Renal cortex interstitium (tissue), 11 donors: Measurements from ENCODE around the gene KIFAP3. TPM values are rescaled to one million over a fixed set of nuclear protein-coding genes. Genes with fewer than 3 reads are reported as not detected.
"Not testable (repeated sequence)": the region's sequence is repeated elsewhere in the genome, so short reads cannot be mapped to it uniquely, and the experiment has no call there.

ENCODE experiments used
- DNase-seq, 11 donors: peaks; one replicate each; pipeline ENCODE4 v3.0.0-alpha.2; 2013; ENCODE audit warnings: low read depth in 9 of 11, low spot score in 4 of 11; ENCODE audit errors: extremely low read depth in 1 of 11
- polyA plus RNA-seq, 3 donors: library from polyadenylated mRNA; unstranded; fragments of 120-200 nt; gene quantifications; one replicate each; pipeline ENCODE4 v1.2.1, GENCODE V29; 2013; ENCODE audit not compliant: insufficient read length in 3 of 3

KIFAP3 gene
- polyA plus RNA-seq, 3 donors, result 41.0 to 50.6 (median 42.4) TPM

DNA sequence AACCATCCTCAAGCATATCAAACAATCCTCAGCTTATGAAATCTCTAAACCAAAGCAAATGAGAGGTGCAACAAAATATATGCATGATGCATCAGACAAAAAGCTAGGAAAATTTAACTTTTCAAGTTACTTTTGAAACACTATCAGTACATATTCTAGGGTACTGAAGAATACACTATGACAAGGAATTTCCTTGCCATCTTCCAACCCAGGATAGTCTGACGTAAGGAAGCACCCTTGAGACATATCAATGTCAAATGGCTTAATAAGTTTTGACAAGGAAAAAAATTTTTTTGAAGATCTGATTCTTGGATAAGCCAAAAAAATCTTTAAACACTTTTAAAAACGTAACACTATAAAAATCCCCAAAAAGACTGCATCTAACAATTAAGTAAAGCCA is 64.9 kb downstream of the KIFAP3 start:
- DNase-seq, result no peak

DNA sequence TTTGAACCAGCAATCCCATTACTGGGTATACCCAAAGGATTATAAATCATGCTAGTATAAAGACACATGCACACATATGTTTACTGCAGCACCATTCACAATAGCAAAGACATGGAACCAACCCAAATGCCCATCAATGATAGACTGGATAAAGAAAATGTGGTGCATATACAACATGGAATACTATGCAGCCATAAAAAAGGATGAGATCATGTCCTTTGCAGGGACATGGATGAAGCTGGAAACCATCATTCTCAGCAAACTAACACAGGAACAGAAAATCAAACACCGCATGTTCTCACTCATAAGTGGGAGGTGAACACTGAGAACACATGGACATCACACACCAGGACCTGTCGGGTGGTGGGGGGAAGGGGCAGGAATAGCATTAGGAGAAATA is 65.8 kb downstream of the KIFAP3 start:
- not testable (repeated sequence) for DNase-seq

DNA sequence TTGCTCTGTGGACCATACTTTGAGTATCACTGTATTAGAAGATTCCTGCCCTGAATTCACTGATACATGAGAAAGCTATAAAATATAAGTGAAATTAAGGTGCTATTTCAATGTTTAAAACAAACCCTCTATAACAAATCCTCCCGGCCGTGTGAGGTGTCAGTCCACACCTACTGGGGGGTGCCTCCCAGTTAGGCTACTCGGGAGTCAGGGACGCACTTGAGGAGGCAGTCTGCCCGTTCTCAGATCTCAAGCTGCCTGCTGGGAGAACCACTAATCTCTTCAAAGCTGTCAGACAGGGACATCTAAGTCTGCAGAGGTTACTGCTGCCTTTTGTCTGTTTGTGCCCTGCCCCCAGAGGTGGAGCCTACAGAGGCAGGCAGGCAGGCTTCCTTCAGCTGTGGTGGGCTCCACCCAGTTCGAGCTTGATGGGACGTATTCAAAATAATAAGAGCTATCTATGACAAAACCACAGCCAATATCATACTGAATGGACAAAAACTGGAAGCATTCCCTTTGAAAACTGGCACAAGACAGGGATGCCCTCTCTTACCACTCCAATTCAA is 71.1 kb downstream of the KIFAP3 start:
- DNase-seq, result not testable (repeated sequence)

DNA sequence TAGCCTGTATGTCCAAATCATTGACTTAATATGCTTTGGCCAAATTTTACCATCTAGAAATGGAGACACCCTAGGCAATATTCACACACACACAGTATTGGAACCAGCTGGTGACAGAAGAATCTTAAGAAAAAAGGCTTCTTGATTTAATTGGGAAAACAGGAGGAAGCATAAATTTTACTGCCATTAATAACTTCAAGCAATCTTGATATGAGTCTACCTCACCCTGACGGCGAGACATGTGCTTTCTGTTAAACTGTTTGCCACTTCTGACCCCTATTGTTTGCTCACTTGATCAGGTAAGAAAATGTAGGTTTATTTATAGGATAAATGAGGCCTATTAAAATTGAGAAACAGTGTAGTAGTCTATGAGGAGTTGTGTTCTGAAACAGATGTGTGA is 73.2 kb downstream of the KIFAP3 start:
- no peak for DNase-seq

DNA sequence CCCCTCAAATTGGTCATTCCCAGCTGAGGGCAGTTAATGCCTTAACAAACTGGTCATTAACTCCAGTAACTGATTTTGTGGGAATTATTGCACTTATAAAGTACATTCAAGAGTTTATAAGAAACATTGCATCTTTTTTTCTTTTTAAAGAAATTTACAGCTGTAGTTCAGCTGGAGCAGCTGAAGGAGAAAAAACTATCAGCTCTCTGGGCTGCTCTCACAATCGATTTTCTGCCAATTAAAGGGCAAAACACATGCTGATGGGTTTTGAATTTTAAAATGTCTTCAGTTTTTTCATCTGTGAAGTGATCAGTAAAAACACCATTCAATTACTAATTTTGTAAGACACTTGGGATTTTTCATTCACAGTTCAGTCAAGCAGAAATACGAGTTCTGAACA is 74.7 kb downstream of the KIFAP3 start:
- DNase-seq, result no peak

DNA sequence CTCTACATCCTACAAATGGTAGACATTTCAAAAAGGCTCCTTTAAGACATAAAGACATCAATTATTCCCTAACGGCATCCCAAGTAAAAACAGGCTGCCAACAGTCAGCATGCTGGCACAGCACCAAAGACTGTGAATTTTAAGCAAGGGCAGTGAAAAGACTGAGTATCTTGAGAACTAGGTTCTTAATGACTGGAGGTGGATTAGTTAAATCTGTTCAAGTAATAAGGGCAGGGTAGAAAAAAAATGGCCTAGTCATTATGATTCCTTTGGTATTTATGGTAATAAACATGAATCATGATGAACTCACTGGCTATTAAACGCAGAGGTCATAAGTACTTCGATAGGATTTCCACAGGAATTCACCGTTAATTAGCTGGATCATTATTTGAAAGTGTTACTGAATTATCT is 75.2 kb downstream of the KIFAP3 start:
- peak in 7 of 11 donors; percentile 3 to 36 (median 18) for DNase-seq

DNA sequence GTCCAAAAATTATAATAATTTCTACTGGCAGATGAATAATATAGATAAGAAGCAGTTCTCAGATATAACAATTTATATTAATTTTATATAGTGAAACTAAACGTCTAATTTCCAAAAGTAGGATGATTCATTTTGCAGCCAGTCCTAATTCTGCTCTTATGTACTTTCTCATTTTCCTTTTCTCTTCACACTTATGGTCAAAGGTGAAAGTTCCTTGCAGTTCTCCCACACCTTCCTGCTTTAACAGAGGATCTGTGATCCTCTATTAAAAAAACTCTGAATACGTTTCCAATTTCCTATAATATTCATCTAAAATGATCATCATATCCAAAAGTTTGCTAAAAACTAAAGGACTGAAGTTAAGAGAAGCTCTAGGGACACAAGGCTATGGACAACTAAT is 78.5 kb downstream of the KIFAP3 start:
- no peak for DNase-seq

DNA sequence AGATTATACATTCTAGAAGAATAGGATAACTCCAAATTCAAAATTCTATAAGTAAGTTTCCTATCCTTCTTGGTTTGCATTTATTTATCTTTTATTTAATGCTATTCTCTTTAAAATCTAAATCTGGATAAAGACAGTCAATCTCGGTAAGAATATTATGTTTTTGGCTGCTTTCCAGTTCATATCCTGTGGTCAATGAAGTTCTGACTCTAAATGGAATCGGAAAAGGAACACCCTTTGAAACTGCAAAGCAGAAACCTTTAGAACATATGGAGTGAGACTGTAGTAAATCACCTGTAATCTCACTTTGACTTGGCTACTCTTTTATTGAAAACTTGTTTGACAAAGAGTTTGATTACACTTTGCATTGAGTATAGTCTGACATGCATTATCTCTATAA is 85.2 kb downstream of the KIFAP3 start:
- no peak for DNase-seq

DNA sequence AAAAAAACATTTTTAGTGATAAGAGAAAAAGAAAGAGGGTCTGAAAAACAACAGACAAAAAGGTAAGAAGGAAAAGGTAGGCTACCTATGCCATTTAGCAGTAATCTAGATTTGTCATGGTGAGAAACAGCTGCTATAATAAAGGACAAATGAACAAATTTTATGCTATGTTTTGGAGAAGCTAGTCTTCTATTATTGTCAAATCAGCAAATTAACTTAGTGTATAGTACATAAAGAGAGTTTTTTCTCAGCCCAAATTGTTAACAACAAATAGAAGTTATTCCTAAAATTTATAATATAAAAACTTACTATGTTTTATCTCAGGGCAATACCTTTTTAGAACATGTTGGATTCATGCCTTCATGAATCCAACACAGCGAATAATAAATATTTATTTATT is 88.7 kb downstream of the KIFAP3 start:
- DNase-seq, result no peak

DNA sequence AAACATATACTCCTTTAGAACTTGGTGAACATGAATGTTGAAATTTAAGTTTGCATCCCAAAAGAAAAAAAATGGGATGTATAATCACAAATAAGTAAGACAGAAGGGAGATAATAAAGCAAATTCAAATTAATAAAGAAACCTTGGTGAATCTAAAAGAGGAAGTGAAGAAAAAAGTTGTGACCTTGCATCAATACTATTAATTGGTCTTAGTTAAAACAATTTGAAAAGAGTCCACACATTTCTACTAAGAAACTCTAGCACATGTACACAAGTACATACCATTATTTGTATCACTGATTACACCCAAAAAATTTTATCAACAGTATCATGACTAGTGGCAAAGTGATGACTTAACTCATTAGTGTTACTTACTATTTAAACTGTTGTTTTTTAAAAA is 100.4 kb downstream of the KIFAP3 start:
- no peak for DNase-seq

DNA sequence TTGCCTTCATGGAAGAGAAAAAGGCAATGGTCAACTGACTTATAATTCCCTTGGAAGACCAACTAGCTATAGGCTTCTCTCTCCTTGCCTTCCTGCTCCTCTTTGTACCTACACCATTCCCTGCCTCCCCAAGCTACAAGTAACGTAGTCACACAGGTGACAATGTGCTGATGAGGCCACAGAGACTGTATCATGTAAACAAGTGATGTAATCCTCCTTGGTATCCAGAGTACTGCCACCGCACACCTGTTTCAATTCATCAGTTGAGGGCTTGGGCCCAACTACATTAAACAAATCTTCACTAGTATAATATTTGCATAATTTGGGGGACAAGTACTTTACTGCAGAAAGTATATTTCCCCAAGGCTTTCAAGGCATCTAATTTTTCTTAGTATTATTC is 104.4 kb downstream of the KIFAP3 start:
- DNase-seq, result no peak

DNA sequence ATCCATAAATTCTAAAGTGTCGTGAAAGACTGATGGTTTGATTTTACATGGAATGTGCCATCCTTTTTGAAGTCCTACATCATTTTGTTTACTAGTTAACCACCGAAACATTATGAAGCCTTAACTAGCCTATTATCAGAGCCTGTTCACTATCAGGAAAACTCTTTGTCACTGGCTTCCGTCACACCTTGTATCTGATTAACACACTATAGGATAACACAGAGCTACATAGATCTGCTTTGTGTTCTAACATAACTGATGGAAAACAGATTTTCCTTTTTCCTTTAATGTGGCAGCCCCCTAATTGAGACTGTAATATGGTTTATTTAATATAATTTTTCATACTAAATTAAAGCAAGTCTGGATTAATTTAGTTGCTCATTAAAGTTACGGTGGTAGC is 106.3 kb downstream of the KIFAP3 start:
- no peak for DNase-seq

DNA sequence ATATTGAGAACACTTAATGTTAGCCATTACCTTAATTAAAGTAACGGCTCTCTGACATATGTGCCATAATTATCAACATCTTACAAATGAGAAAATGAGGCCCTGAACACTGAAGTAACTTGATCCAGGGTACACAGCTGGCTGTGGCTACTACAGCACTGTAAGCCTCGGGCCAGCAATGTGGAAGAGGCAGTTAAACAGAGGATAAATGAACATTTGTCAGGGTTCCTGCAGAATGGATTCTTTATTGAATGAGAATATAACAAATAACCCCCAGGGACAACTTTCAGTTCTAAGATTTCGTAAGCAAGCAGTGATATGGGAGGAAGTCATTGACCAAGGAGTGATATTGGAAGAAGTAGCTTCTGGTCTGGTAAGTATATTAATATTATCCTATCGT is 110.3 kb downstream of the KIFAP3 start:
- DNase-seq, result no peak

DNA sequence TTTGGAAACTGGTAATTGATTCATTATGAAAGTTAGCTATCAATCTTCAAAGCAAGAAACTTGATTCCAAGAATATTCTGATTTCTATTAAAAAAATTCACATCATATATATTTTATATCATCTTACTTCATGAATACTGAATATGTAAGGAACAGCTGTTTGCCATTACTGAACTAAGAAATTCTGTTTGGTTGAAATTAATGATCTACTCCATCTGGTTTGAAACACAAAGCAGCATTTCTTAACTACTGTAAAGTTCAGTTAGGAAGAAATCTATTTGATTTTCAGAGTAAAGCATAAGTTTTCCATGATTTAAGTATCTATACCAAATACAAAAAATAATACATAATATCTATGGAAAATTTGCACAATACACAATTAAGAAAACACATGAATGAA is 114.8 kb downstream of the KIFAP3 start:
- DNase-seq, result peak in 1 of 11 donors; percentile 3

DNA sequence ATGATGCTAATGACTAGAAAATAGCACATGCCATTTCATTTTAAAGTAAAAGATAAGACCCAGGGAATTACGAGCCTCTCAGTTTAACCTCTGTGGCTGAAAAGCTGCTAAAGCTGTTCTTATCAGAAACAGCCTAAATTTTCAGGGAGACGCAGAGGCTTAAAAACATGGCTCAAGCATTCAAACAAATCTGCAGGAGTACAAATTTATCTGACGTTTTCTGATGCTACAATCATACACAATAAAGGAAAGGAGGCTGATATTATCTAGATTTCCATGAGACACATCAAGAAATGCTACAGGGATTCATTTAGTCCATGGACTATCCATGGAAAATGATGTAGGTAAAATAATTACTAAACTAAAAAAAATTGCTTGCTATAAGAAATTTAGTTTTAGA is 115.5 kb downstream of the KIFAP3 start:
- no peak for DNase-seq

DNA sequence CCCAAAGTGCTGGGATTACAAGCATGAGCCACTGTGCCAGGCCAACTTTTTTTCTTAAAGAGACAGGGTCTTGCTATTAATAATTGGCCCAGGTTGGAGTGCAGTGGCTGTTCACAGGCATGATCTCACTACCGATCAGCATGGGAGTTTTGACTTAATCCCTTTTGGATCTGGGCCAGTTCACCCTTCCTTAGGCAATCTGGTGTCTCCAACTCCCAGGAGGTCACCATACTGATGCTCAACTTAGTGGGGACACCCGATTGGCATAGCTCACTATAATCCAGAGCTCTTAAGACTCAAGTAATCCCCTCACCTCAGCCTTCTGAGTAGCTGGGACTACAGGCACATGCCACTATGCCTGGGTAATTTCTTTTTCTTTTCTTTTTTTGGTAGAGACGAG is 116.6 kb downstream of the KIFAP3 start:
- DNase-seq, result no peak

DNA sequence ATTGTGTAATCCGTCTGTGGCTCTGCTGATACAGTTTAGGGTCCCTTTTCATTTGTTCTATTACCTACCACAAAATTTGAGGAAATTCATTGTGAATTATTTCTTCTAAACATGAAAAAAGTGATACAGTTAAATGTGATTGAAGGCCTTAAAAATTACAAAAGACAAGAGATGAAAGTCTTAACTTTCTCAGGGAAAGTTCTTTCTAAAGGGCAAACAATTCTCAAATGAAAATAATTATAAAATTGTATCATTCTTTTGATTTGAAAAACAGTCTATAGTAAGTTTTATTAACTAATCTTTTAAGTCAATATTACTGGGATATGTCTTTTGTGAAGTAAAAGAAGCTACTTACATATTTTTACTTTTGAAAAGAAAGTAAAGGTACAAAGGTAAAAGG is 123.4 kb downstream of the KIFAP3 start:
- no peak for DNase-seq

DNA sequence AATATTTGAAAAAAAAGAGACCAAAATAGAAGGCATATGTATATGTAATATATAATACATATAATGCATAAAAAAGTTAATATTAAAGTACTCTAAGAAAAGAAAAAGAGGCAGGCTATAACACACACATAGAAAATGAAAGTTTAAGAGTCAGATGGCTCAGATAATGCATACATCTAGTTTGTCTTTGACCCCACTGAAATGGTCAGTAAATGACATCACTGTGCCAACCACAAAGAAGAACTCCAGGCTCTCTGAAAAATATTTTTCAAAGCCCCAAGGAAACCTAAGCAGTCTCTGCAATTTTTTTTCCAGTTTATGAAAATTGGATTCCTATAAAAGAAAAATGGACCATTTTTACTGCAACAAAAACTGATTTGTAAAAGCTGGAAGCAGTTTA is 125.4 kb downstream of the KIFAP3 start:
- DNase-seq, result no peak

DNA sequence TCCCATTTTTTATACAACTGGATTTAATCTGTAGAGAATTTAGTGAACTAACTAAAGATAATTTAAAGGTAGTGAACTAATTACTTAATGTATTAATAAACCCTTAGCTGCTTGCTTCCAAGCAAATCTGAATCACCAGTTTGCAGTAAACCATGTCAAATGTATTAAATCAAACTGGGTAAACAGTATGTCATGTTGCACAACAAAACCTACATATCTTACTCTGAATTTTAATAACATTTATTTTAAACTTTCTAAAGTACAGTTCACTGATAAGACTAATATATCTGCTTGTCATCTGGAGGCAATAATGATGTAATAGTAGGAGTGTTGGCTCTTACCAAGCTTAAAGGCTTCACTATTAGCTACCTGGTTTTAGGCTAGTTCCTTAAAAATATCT is 128.3 kb downstream of the KIFAP3 start:
- DNase-seq, result no peak

DNA sequence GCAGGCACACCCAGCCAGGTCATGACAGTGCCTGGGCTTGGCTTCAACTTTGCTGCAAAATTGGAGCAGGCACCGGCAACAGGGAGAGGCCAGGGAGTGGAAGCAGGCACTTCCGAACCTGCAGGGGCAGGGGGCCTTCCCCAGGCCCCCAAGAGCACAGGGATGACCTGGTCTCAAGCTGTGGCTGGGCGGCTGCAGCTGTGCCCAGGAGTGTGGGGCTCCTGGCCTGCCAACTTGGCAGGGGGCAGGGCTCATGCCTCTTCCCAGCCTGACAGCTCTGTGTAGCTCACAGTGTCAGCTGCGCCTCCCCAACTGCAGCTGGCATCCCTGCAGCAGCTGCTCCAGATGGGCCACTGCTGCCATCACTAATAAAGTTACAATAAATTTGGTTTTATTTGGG is 129.3 kb downstream of the KIFAP3 start:
- DNase-seq, result no peak

DNA sequence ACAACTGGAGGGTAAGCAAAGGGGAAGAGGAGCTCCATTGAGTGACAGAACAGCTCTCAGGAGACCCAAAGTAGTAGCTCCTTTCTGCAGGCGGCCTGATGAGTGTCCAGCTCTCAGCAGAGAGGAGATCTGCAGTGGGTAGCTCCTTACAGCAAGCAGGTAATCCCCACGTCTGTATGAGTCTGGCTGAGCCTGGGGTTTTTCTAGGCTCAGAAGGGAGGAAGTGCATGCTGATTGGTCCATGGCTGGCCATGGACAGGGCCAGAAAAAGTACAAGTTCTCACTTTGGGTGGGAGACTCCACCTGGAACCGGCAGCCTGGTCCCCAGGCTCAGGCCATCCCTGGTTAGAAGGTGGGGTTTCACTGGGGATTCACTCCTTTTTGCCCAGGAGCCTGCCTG is 129.9 kb downstream of the KIFAP3 start:
- no peak for DNase-seq

DNA sequence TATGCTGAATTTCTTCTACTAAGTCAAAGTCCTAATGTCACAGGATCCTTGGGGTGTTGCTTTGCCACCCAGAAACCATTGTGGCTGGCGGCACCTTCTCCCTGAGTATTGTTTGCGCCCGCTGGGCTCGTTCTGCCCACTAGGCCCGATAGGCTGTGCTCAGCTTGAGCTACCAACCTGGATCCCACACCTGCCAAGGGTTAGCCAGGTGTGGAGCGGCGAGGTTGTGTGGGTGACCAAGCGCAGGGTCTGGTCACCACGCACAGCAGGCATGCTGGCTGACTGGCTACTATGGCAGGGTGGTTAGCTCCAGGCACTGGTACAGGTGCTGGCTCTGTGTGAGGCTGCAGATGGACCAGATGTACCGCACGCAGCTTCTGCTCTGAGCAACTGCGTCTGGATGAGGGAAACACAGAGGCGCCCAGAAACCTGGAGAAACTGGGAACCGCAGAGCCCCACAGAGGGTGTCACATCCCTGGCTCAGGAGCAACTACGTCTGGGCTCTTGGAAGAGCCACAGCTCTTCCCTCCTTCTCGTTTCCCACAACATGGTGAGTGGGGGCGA is 130.4 kb downstream of the KIFAP3 start:
- DNase-seq, result no peak
